Esophagus squamous epithelium (tissue), 4 donors: ENCODE results near the gene MUC22.

ENCODE experiments used
- POLR2A ChIP-seq, 4 donors: fragments of 450-650 bp; IDR thresholded peaks; one replicate each; pipeline ENCODE4 v1.6.1; 2017; ENCODE audit warnings: antibody characterized with exemption in 4 of 4, mild to moderate bottlenecking in 4 of 4, moderate library complexity in 3 of 4
- TF ChIP-seq, protein P1 (sequence below), 6 experiments: fragments of 450-650 bp in 4 of 6; fragments of 200-600 bp in 2 of 6; sonication (generic) in 2 of 6; IDR thresholded peaks; one replicate each; pipeline ENCODE4 v1.5.1; 2016 to 2019; ENCODE audit warnings: antibody characterized with exemption in 6 of 6, mild to moderate bottlenecking in 4 of 6, moderate library complexity in 4 of 6

DNA sequence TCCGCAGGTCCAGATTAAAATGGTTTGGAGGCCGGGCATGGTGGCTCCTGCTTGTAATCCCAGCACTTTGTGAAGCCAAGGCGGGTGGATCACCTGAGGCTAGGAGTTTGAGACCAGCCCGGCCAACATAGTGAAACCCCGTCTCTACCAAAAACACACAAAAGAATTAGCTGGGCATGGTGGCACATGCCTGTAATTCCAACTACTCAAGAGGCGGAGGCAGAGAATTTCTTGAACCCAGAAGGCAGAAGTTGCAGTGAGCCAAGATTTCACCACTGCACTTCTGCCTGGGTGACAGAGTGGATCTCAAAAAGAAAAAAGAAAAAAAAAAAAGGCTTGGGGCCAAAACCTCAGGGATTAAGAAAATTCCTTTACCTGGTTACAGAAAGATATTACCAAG is 71.6 kb downstream of the MUC22 start:
- TF ChIP-seq, protein P1, sequence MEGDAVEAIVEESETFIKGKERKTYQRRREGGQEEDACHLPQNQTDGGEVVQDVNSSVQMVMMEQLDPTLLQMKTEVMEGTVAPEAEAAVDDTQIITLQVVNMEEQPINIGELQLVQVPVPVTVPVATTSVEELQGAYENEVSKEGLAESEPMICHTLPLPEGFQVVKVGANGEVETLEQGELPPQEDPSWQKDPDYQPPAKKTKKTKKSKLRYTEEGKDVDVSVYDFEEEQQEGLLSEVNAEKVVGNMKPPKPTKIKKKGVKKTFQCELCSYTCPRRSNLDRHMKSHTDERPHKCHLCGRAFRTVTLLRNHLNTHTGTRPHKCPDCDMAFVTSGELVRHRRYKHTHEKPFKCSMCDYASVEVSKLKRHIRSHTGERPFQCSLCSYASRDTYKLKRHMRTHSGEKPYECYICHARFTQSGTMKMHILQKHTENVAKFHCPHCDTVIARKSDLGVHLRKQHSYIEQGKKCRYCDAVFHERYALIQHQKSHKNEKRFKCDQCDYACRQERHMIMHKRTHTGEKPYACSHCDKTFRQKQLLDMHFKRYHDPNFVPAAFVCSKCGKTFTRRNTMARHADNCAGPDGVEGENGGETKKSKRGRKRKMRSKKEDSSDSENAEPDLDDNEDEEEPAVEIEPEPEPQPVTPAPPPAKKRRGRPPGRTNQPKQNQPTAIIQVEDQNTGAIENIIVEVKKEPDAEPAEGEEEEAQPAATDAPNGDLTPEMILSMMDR (IDR thresholded peaks at IDR 0.05), result no peak
- TF ChIP-seq POLR2A (IDR thresholded peaks at IDR 0.05), result no peak
